ENCODE data around the gene GPBP1. TPM values are rescaled to one million over a fixed set of nuclear protein-coding genes. Genes with fewer than 3 reads are reported as not detected.

The GPBP1 gene
- total and polyA plus RNA-seq, 2 of the 4 experiments (the other 2 are of a cell fraction) = 24.3 to 29.2 TPM

GRCh38 chr5:57184322-57184721 is 10.5 kb downstream of the GPBP1 start:
- peaks cover 95% of the 10 kb centered on the region for H4K20me1 ChIP-seq (ENCODE audit: insufficient read depth, low read length)
- CTCF ChIA-PET = no interaction called here
- POLR2A ChIA-PET (ENCODE audit: unreplicated experiment) = no interaction called here

More at GRCh38 chr5:57184322-57184721, 10.5 kb downstream of the GPBP1 start:
- no peak overlapping the region for H2AFZ ChIP-seq (replicated peaks; ENCODE audit: low read length, poor library complexity)
- no TSS peak for BruUV-seq (replicated peaks)
- H2AK5ac ChIP-seq (ENCODE audit: low read depth, low read length) = no peak overlapping the region
- no peak overlapping the region for H3K14ac ChIP-seq (replicated peaks; ENCODE audit: low read depth, low read length)
- no peak overlapping the region for H4K8ac ChIP-seq (ENCODE audit: low read depth in 2 of 2, low read length in 2 of 2)
- H3K4me1 ChIP-seq (ENCODE audit: control insufficient read depth, insufficient read depth, low read length) = peaks cover 8% of the 10 kb centered on the region; the same call in 1 of the 2 replicates
- DNase-seq (no peak), ATAC-seq (ENCODE audit: low read depth) (no peak)
- H3K27ac ChIP-seq (ENCODE audit: insufficient read depth, low read length) = no peak overlapping the region
- no peak overlapping the region for H2BK5ac ChIP-seq (ENCODE audit: low read depth, low read length, poor library complexity, severe bottlenecking)
- H3K9me1 ChIP-seq (ENCODE audit: insufficient read depth, low read length) = peaks cover 2% of the 10 kb centered on the region; the same call in 1 of the 2 replicates
- H3K56ac ChIP-seq (ENCODE audit: extremely low read depth, insufficient read depth, low read length) = no peak overlapping the region
- no peak overlapping the region for H3K23ac ChIP-seq (ENCODE audit: low read depth, low read length)
- no CpG with 5 or more reads among the region's 2 CpGs for WGBS, 2 experiments (ENCODE audit: extremely low coverage in 2 of 2, insufficient read length in 1 of 2)
- dilution Hi-C loops (cut with HindIII; ENCODE audit: low sequenced_read_pairs, unreplicated experiment) = no loop called here
- no peaks in the 10 kb centered on the region for H3K27me3 ChIP-seq (ENCODE audit: control insufficient read depth, insufficient read depth, low read length)
- in situ Hi-C loops (cut with MboI; ENCODE audit: low sequenced_read_pairs) = no loop called here
- H3K4ac ChIP-seq (ENCODE audit: low read depth, low read length) = no peak overlapping the region
- H3K4me2 ChIP-seq (ENCODE audit: low read depth, low read length) = no peak overlapping the region
- no peak overlapping the region for H3K4me3 ChIP-seq (ENCODE audit: insufficient read depth, low read depth, low read length)
- H3K79me1 ChIP-seq (ENCODE audit: low read depth in 1 of 2, low read length in 2 of 2) = peaks cover 0 to 56% of the 10 kb centered on the region in 2 experiments; a peak in 2 of 4 replicates
- no peaks in the 10 kb centered on the region for H3K9me3 ChIP-seq (ENCODE audit: control insufficient read depth, insufficient read depth, low read length)
- H2BK20ac ChIP-seq (ENCODE audit: low read depth, low read length) = no peak overlapping the region
- no peak overlapping the region for H4K91ac ChIP-seq (ENCODE audit: insufficient read depth, low read depth, low read length)
- no peak overlapping the region for H4K5ac ChIP-seq (ENCODE audit: low read depth, low read length)
- peaks cover 7% of the 10 kb centered on the region for H3K36me3 ChIP-seq (ENCODE audit: control insufficient read depth, insufficient read depth, low read length)
- TF ChIP-seq BHLHE40 (IDR thresholded peaks at IDR 0.05; ENCODE audit: low read depth, low read length) = no peak
- H3K18ac ChIP-seq (ENCODE audit: low read depth, low read length) = no peak overlapping the region
- no peak overlapping the region for H2BK15ac ChIP-seq (ENCODE audit: low read depth, low read length)
- H2AK9ac ChIP-seq (replicated peaks; ENCODE audit: low read depth, low read length, poor library complexity) = no peak overlapping the region
- intact Hi-C loops (cut with micrococcal nuclease) = no loop called here
- no peak overlapping the region for H2BK120ac ChIP-seq (ENCODE audit: low read depth, low read length)
- H3K9ac ChIP-seq (ENCODE audit: low read depth, low read length) = no peak overlapping the region
